GM23248 (cell line): Measurements from ENCODE around the gene CD22. TPM values are rescaled to one million over a fixed set of nuclear protein-coding genes. Genes with fewer than 3 reads are reported as not detected.

Experiments
- DNase-seq: peaks from one replicate; pipeline ENCODE4 v3.0.0-alpha.2; 2015
- H2AFZ ChIP-seq: fragments of 200-600 bp; sonication (generic); 2 replicates; pipeline ENCODE4 v1.6.1; 2016; ENCODE audit warnings: antibody characterized with exemption
- H3F3A ChIP-seq: fragments of 200-600 bp; sonication (generic); 2 replicates; pipeline ENCODE4 v1.6.1; 2016; ENCODE audit warnings: mild to moderate bottlenecking, antibody characterized with exemption, mixed run types; ENCODE audit not compliant: insufficient read depth
- H3K27ac ChIP-seq: fragments of 200-600 bp; sonication (generic); 2 replicates; pipeline ENCODE4 v1.5.1; 2016; ENCODE audit warnings: mild to moderate bottlenecking
- H3K27me3 ChIP-seq: fragments of 200-600 bp; sonication (generic); replicated peaks from 2 replicates; pipeline ENCODE4 v1.6.1; 2016; ENCODE audit warnings: mild to moderate bottlenecking; ENCODE audit not compliant: insufficient read depth
- H3K36me3 ChIP-seq: fragments of 200-600 bp; sonication (generic); 2 replicates; pipeline ENCODE4 v1.6.1; 2016; ENCODE audit warnings: low read depth, mild to moderate bottlenecking
- H3K4me1 ChIP-seq: fragments of 200-600 bp; sonication (generic); 2 replicates; pipeline ENCODE4 v1.6.1; 2016; ENCODE audit warnings: mild to moderate bottlenecking; ENCODE audit not compliant: insufficient read depth
- H3K4me2 ChIP-seq: fragments of 200-600 bp; sonication (generic); one replicate; pipeline ENCODE4 v1.6.1; 2016; ENCODE audit warnings: mild to moderate bottlenecking; ENCODE audit not compliant: unreplicated experiment
- H3K4me3 ChIP-seq: fragments of 200-600 bp; sonication (generic); 2 replicates; pipeline ENCODE4 v1.5.1; 2016; ENCODE audit warnings: mild to moderate bottlenecking
- H3K79me2 ChIP-seq: fragments of 200-600 bp; sonication (generic); 2 replicates; pipeline ENCODE4 v1.6.1; 2016; ENCODE audit warnings: mild to moderate bottlenecking; ENCODE audit not compliant: insufficient read depth
- H3K9ac ChIP-seq: fragments of 200-600 bp; sonication (generic); 2 replicates; pipeline ENCODE4 v1.6.1; 2016; ENCODE audit warnings: mild to moderate bottlenecking
- H3K9me2 ChIP-seq: fragments of 200-600 bp; sonication (generic); 2 replicates; pipeline ENCODE4 v1.6.1; 2016; ENCODE audit warnings: mixed run types, mild to moderate bottlenecking, moderate library complexity; ENCODE audit not compliant: insufficient read depth
- H3K9me3 ChIP-seq: fragments of 200-600 bp; sonication (generic); one replicate; pipeline ENCODE4 v1.6.1; 2017; ENCODE audit warnings: low read depth
- H4K20me1 ChIP-seq: fragments of 200-600 bp; sonication (generic); 2 replicates; pipeline ENCODE4 v1.6.0; 2016; ENCODE audit not compliant: insufficient read depth
- EZH2 ChIP-seq: fragments of 200-600 bp; sonication (generic); IDR thresholded peaks from 2 replicates; pipeline ENCODE4 v1.6.1; 2018; ENCODE audit warnings: antibody characterized with exemption, mild to moderate bottlenecking; ENCODE audit not compliant: insufficient read depth, poor library complexity, severe bottlenecking
- EZH2phosphoT487 ChIP-seq: fragments of 200-600 bp; sonication (generic); IDR thresholded peaks from 2 replicates; pipeline ENCODE4 v1.6.1; 2018; ENCODE audit warnings: antibody characterized with exemption, moderate library complexity, mild to moderate bottlenecking, low read depth; ENCODE audit not compliant: insufficient read depth
- WGBS, 2 experiments: methylation state at CpG; one replicate each; pipeline ENCODE4 v1.1.6; 2015 to 2017; ENCODE audit warnings: low lambda C conversion rate in 2 of 2, low coverage in 1 of 2; ENCODE audit errors: missing lambda C conversion rate in 2 of 2; 5-methylcytosine and 5-hydroxymethylcytosine counted together
- in situ Hi-C: fragments of 300-500 bp; cut with MboI; formaldehyde crosslinking; loops from 2 replicates; pipeline ENCODE4 v1.15.0; 2020
- polyA plus RNA-seq: library from polyadenylated mRNA; unstranded; fragments of >200 nt; fragmentation: Nextera tagmentation; extraction: Ambion mirVana; gene quantifications from 2 replicates; pipeline ENCODE4 v1.2.1, GENCODE V29; 2016
- total RNA-seq: library from RNA; depleted of rRNA; stranded (reverse); fragments of >200 nt; shearing (Covaris generic); gene quantifications from 2 replicates; pipeline ENCODE4 v1.2.3, GENCODE V29; 2014

CD22 gene
- total and polyA plus RNA-seq, 2 experiments from 2014 or later = 0.28 TPM; not detected in 1

GRCh38 chr19:35291259-35291658 lies 37.7 kb upstream of the CD22 start:
- H3K4me2 ChIP-seq = no peak overlapping the region
- H3K9ac ChIP-seq = no peak overlapping the region
- in situ Hi-C loops = no loop called here
- no peaks in the 10 kb centered on the region for H3K9me2 ChIP-seq
- H3K36me3 ChIP-seq = no peaks in the 10 kb centered on the region
- WGBS, 2 experiments = 50 to 67% methylated on average over 6 of the region's 6 CpGs
- no peak overlapping the region for H2AFZ ChIP-seq
- no peaks in the 10 kb centered on the region for H3K79me2 ChIP-seq
- peaks cover 8% of the 10 kb centered on the region; the same call in 1 of the 2 replicates for H3K4me1 ChIP-seq
- peaks cover 32% of the 10 kb centered on the region for H3K27me3 ChIP-seq
- no peaks in the 10 kb centered on the region for H3K9me3 ChIP-seq
- H3K4me3 ChIP-seq = no peak overlapping the region
- H3F3A ChIP-seq = no peaks in the 10 kb centered on the region
- no peak for DNase-seq
- no peak overlapping the region for H3K27ac ChIP-seq
- H4K20me1 ChIP-seq = no peaks in the 10 kb centered on the region
- TF ChIP-seq EZH2phosphoT487 = no peak
- TF ChIP-seq EZH2 = no peak

GRCh38 chr19:35291916-35292315 lies 37.1 kb upstream of the CD22 start, which contains the start of gene MAG:
Gene MAG, plus strand, starts transcription at chr19:35292161. Its CDS starts 3,248 bp downstream, at chr19:35295409.
- no peaks in the 10 kb centered on the region for H3K9me2 ChIP-seq
- no peaks in the 10 kb centered on the region for H3K36me3 ChIP-seq
- no peaks in the 10 kb centered on the region for H3K79me2 ChIP-seq
- H3K4me3 ChIP-seq = no peak within 1 kb of the TSS
- peaks cover 32% of the 10 kb centered on the region for H3K27me3 ChIP-seq
- DNase-seq = no peak
- H3K4me1 ChIP-seq = peaks cover 8% of the 10 kb centered on the region; the same call in 1 of the 2 replicates
- H3K27ac ChIP-seq = no peak within 1 kb of the TSS
- WGBS, 2 experiments = 40 to 48% methylated on average over 6 to 12 of the region's 12 CpGs
- TF ChIP-seq EZH2 (no peak), EZH2phosphoT487 (no peak)
- in situ Hi-C loops = no loop called here
- H2AFZ ChIP-seq = no peak within 1 kb of the TSS
- no peaks in the 10 kb centered on the region for H3F3A ChIP-seq
- no peak within 1 kb of the TSS for H3K9ac ChIP-seq
- no peak within 1 kb of the TSS for H3K4me2 ChIP-seq
- no peaks in the 10 kb centered on the region for H4K20me1 ChIP-seq
- H3K9me3 ChIP-seq = no peaks in the 10 kb centered on the region

GRCh38 chr19:35292421-35293362 lies 36.3 kb upstream of the CD22 start:
- Histone ChIP-seq H3K27ac (no peak overlapping the region), H3K4me1 (peaks cover 8% of the 10 kb centered on the region; the same call in 1 of the 2 replicates), H4K20me1 (no peaks in the 10 kb centered on the region), H3K36me3 (no peaks in the 10 kb centered on the region), H3K9ac (no peak overlapping the region), H2AFZ (no peak overlapping the region), H3K4me2 (no peak overlapping the region), H3K4me3 (no peak overlapping the region), H3K9me2 (no peaks in the 10 kb centered on the region), H3K9me3 (no peaks in the 10 kb centered on the region), H3F3A (no peaks in the 10 kb centered on the region), H3K79me2 (no peaks in the 10 kb centered on the region), H3K27me3 (peaks cover 32% of the 10 kb centered on the region)
- TF ChIP-seq EZH2 (no peak), EZH2phosphoT487 (no peak)
- in situ Hi-C loops = no loop called here
- 18 to 26% methylated on average over 23 of the region's 23 CpGs for WGBS, 2 experiments
- DNase-seq = no peak

- Histone ChIP-seq H3K27ac (no peak overlapping the region), H3K4me1 (peaks cover 8% of the 10 kb centered on the region; the same call in 1 of the 2 replicates), H3F3A (no peaks in the 10 kb centered on the region), H3K27me3 (peaks cover 32% of the 10 kb centered on the region), H3K4me3 (no peak overlapping the region), H3K9me3 (no peaks in the 10 kb centered on the region), H4K20me1 (no peaks in the 10 kb centered on the region), H2AFZ (no peak overlapping the region), H3K9me2 (no peaks in the 10 kb centered on the region), H3K79me2 (no peaks in the 10 kb centered on the region), H3K9ac (no peak overlapping the region), H3K36me3 (no peaks in the 10 kb centered on the region), H3K4me2 (no peak overlapping the region)
- TF ChIP-seq EZH2phosphoT487 = no peak
- no peak for TF ChIP-seq EZH2
- DNase-seq = peak; percentile 28
- 3 to 4% methylated on average over 6 to 7 of the region's 7 CpGs for WGBS, 2 experiments
- in situ Hi-C loops = no loop called here
These were observed 35.6 kb upstream of the CD22 start for GRCh38 chr19:35293363-35293739.
